Activated CD4-positive, alpha-beta T cell treated with anti-CD3 and anti-CD28 coated beads, Interleukin-2, amount 50 U/mL, for 1 hour (primary cell): ENCODE measurements around the gene SPDYC.
A peak's percentile ranks its signal among the peaks of the same experiment; 100 is the strongest.
"Not testable (repeated sequence)": the region's sequence is repeated elsewhere in the genome, so short reads cannot be mapped to it uniquely, and the experiment has no call there.

Source experiments
- DNase-seq: peaks from one replicate; pipeline ENCODE4 v3.0.0-alpha.2; 2020

The SPDYC gene

DNA sequence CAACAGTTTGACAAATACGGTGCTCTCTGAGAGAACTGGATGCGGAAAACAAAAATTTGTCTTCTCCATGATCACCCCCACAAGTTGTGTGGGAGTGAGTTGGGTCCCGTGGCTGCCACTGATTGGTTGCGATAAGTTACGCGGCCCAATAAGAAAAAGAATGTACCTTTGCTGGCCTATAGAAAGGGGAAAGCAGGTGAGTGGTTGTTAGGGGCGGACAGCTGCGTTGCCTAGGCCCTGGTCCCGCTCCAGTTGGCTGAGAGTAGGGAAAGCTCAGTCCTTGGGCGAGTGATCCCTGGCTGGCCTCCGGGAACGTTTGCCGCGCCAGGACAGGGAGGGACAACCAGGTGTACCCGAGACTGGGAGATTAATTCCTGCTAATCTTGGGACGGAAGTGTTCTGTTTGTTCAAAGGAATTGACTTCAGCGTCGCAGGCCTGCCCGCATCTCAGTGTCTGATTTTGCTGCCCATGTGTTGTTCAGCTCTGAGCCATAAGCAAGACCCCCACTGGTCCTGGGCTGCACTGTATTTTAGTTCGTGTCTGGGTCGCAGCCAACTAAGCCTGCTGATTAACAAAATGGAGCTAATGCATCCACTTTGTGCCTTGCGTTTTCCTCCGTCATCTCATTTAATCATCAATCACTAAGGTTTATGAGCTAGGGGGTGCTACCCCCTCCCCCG is 34.9 kb upstream of the SPDYC start:
- peak; percentile 75 for DNase-seq

DNA sequence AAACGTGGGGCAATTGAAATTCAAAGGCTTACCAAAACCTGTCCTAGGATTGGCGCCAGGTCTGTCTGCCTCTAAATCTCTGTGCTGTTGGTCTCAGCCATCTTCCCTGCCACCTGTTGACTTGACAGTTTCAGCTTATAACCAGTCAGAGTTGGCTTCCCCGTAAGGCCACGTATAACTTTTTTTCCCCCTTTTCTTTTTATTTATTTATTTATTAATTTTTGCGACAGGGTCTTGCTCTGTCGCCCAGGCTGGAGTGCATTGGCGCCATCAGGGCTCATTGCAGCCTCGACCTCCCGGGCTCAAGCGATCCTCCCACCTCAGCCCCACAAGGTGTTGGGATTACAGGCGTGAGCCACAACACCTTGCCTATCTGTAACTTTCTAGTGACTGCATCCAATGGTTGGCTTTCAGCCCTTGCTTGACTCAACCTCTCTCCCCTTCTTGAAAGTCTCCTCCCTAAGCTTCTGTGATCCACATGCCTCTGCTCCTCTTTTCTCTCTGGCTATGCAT is 34.3 kb upstream of the SPDYC start:
- no peak for DNase-seq

DNA sequence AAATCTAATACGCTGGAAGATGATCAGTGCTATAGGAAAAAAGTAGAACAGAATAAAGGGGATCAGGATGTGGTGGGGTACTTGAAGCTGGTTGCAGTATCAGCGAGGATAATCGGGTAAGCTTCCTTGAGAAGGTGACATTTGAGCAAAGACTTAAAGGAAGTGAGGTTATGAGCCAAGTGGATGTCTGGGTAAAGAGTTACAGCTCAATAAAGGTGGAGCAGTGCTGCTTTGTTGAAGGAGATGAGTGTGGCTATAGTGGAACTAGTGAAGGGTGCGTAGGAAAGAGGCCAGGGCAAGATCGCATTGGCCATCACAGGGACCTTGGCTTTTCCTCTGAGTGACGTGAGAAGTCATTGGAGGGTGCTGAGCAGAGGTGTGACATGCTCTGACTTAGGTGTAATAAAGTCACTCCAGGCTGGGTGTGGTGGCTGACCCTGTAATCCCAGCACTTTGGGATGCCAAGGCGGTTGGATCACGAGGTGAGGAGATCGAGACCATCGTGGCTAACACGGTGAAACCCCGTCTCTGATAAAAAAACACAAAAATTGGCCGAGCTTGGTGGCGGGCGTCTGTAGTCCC is 33.4 kb upstream of the SPDYC start:
- no peak for DNase-seq

DNA sequence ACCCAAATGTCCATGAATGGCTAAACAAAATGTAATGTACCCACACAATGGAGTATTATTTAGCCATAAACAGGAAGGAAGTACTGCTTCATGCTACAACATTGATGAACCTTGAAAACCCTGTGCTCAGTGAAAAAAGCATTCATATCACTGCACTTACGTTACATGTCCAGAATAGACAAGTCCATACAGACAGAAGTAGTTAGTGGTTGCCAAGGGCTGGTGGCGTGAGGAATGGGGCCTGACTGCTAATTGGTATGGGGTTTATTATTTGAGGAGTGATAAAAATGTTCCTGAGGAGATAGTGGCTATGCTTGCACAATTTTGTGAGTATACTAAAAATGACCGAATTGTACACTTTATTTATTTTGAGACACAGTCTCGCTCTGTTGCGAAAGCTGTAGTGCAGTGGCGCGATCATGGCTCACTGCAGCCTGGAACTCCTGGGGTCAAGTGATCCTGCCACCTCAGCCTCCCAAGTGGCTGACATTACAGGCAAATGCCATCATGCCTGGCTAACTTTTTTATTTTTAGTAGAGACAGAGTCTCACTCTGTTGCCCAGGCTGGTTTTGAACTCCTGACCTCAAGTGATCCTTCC is 28.0 kb upstream of the SPDYC start:
- no peak for DNase-seq

DNA sequence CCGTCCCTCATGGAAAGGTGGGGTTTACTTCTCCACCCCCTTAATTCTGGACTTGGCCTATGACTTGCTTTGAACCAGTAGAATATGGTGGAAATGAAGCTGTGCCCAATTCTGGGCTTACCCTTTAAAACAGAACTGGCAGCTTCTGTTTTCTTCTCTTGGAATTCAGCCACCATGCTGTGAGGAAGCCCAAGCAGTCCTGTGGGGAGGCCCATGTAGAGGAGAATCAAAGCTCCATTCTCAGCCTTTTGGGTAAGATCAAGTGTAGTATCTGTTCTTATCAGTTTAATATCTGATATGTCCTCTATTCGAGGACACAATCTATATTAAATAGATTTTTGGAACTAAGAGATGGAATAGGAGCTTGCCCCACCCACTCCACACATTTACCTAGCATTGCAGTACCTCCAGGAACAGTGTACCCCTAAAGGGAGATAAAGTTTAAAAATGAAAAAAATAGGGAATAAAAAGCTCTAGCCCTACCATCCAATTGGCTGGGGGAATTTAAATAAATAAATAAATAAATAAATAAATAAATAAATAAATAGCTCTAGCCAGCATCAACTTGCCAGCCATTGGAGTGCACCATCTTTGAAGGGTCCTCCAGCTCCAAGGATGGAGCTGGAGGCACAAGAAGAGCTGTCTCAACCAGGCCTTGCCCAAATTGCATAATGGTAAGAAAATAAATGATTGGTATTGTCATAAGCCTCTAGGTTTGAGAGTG is 22.5 kb upstream of the SPDYC start:
- no peak for DNase-seq

DNA sequence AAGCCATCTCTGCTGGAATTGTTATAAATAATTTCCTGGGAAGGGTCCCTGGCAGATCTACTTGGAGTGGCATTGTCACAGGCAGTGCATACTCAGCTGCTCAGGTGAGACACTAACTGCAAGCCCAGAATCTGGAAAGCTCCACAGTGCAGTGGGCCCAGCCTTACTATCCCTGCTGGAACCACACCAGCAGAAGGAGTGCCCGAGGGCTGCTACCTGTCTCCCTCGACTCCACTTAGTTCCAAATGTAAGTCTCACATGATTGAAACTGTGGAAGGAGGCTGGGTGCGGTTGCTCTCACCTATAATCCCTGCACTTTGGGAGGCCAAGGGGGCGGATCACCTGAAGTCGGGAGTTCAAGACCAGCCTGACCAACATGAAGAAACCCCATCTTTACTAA is 21.4 kb upstream of the SPDYC start:
- no peak for DNase-seq

DNA sequence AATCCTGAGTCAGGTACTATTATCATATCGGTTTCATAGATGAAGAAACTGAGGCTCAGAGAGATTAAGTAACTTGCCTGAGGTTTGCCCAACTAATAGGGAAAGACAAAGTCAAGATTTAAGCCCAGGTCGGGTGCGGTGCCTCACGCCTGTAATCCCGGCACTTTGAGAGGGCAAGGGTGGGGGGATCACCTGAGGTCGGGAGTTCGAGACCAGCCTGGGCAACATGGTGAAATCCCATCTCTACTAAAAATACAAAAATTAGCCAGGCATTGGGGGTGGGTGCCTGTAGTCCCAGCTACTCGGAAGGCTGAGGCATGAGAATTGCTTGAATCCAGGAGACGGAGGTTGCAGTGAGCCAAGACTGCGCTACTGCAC is 19.9 kb upstream of the SPDYC start:
- DNase-seq, result not testable (repeated sequence)

DNA sequence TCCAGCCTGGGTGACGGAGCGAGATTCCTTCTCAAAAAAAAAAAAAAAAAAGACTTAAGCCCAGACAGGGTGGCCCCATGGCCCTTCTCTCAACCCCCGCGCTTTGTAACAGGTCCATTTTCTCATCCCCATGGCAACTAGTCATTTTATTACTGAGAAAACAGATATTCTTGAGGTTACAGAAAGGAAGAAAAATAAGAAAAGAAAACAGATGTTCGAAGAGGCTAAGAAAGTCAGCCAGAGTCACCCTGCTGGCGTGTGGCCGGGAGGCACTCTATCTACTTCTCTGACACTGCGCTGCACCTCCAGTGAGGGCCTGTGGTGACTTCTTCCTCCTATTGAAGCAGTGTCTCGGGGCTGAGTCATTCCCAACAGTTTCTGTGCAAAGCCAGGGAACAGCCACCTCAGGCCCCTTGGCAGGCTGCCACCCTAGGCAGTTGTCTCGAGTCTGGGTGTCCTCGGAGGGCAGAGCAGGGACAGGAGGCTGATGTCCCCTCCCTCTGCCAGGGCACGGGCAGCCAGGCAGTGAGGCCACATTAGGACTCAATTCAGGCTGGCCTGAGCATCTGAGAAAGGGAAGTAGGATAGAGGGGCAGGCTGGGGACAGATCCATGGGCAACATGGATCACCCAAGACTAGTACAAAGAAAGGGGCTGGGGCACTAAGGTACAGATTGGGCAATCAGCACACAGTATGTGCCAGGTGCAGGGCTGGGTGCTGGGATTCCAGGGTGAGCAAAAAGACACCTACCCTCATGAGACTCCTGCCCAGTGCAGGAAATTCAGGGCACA is 19.3 kb upstream of the SPDYC start:
- DNase-seq, result no peak

DNA sequence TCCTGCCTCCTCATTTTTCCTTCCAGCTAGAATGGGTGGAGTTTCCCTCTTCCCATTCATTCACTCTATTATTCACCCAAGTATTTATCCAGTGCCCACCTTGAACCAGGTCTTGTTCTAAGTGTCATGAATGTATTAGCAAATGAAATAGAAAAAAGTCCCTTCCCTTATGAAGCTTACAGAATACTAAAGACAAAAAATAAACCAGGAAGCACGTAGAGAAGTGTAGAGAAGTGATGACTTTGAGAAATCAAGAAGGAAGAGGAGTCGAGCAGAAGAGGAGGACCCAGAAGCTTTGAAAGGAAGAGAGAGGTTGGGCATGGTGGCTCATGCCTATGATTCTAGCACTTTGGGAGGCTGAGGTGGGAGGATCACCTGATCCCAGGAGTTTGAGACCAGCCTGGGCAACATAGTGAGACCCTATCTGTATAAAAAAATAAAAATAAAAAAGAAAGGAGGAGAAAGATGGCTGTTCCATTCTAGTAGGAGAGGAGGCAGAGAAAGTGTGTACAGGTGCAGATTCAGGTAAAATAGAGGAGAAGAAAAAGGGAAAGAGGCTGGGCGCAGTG is 18.6 kb upstream of the SPDYC start:
- DNase-seq, result no peak

DNA sequence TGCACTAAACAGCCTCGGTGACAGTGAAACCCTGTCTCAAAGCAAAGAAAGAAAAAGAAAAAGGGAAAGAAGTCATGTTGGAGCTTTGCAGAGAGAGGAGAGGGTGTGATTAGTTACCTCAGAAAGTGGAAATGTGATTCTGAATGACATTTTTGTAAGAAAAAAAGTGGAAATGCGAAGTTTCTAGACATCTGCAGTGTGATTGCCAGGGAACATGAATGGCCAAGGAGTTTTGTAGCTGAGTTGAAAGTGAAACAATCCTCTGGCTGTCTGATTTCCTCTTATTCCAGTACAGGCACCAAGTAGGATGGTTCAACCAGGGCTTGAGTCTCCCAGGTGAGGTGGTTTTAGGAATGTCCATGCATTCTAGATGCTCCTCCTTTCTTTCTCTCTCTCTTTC is 17.9 kb upstream of the SPDYC start:
- no peak for DNase-seq

DNA sequence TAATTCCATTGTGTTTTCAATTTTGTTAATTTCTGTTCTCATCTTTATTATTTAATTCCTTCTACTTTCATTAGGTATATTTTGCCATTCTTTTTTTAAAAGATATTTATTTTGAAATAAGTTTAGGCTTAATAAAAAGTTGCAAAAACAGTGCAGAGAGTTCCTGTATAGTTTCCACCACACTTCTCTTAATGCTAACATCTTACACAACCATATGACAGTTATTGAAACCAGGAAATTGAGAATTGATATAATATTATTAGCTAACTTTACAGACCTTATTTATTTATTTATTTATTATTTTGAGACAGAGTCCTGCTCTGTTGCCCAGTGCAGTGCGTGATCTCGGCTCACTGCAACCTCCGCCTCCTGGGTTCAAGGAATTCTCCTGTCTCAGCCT is 13.8 kb upstream of the SPDYC start:
- no peak for DNase-seq

DNA sequence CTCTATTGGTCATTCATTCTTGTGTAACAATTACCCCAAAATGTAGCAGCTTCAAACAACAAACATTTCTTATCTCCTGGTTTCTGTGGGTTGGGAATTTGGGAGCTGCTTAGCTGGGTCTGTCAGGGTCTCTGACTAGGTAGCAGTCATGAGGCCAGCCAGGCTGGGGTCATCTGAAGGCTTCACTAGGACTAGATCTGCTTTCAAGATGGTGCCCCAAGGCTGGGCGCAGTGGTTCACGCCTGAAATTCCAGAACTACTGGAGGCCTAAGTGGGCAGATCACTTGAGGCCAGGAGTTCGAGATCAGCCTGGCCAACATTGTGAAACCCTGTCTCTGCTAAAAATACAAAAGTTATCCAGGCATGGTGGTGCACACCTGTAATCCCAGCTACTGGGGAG is 13.1 kb upstream of the SPDYC start:
- DNase-seq, result no peak

DNA sequence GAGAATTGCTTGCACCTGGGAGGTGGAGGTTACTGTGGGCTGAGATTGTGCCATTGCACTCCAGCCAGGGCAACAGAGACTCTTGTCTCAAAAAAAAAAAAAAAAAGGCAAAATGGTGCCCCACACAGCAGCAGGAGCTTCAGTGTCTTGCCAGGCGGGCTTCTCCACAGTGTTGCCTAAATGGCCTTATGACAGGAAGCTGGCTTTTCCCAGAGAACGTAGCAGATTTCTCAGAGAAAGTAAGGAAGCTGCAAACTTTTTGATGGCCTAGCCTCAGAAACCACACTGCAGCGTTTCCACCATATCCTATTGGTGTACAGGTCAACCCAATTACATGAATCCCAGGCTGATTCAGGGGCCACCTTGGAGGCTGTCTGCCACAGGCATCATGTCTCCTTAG is 12.7 kb upstream of the SPDYC start:
- no peak for DNase-seq

DNA sequence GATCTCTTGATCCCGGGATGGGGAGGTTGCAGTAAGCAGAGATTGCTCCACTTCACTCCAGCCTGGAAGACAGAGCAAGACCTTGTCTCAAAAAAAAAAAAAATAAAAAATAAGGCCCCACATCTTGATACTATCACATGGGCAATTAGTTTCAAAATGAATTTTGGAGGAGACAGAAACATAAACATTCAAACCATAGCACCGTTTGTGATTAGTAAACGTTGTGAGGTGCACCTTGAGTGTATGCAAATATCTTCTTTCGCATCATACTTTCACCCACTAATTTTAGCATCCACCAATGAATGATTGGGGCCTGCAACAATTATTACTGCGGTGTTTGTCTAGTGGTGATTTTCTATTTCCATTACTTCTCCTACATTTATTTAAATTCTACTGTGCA is 11.0 kb upstream of the SPDYC start:
- no peak for DNase-seq

DNA sequence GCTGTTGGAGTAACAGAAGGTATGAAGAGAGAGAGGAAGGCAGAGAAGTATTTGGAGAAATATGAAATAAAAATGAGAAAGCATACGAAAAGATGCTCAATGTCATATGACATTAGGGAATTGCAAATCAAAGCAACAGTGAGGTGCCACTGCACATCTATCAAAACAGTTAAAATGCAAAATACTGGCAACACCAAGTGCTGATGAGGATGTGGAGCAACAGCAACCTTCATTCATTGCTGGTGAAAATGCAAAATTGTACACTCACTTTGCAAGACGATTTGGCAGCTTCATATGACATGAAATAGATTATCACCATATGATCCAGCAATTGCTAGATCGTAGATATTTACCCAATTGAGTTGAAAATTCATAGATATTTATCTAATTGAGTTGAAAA is 9.4 kb upstream of the SPDYC start:
- DNase-seq, result no peak

DNA sequence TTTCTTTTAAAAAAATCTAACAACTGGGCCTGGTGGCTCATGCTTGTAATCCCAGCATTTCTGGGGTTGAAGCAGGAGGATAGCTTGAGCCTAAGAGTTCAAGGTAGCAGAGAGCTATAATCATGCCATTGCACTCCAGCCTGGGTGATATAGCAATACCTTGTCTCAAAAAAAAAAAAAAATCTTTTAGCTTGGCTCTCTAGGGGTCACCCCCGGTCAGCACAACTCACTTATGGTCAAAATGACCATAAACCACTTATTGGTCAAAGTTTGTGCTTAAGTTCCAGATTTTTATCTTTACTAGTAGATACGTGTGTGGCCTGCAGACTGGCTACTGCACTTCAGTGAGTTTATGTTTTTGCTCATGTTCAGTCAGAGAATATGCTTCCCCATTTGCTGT is 6.3 kb upstream of the SPDYC start:
- no peak for DNase-seq

DNA sequence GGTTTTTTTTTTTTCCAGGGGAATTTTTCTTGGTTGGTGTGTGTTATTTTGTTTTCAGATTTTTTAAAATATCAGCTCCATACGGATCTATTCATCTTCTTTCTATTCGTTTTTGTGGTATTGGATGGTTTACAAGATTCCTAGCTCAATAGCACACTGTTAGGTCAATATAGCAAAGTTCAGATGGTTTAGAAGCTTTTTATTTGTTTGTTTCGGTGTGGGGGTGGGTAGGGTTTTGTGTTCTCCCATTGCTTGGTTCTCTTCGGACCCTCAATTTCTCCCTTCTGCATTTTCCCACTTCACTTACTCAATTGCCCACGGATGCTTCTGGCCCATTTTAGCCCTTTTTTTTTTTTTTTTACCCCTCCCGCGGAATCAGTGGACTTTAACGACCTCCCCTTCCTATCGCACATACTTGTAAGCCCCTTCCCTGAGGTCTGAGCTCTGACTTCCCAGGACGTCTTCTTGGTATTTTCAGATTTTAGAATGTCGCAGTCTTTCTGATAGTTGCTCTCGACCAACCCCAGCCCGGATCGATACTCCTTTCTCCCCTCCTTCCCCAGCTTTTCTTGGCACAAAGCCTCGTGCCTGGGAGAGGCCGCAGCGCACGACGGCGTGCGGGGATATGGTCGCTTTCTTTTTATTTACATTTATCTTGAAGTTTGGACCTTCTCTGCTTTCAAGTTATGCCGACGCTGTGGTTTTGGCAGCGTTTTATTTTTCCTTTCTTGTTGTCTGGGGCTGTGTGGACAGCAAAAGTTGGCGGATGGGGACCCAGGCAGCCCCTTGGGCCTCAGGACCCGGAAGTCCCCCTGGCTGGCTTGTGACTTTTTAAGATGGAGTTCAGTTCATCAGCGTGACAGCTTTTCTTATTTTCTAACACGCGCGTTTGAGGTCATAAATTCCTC is 4.4 kb upstream of the SPDYC start:
- no peak for DNase-seq

DNA sequence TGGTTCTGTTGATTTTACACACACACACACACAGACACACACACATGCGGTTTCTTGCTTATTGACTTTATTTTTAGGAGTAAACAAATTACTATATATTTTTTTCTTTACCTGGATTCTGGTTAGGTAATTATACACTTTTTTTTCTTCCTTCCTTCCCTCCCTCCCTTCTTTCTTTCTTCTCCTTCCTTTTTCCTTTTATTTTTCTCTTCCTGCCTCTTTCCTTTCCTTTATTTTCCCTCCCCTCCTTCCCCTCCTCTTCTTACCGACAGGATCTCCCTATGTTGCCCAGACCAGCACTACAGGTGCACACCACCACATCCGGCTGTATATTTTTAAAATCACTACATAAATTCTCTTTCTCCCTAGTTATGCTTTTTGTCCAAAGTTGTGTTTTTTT is 3.1 kb upstream of the SPDYC start:
- DNase-seq, result no peak

DNA sequence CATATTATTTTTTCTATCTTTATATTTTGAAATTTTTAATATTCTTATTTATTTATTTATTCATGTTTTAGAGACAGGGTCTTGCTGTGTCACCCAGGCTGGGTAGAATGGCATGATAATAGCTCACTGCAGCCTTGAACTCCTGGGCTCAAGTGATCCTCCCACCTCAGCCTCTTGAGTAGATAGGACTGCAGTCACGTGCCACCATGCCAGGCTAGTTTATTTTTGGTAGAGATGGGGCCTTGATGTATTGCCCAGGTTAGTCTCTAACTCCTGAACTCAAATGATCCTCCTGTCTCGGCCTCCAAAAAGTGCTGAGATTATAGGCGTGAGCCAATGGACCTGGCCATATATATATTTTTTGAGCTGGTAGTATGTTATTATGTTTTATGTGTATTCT is 2.4 kb upstream of the SPDYC start:
- no peak for DNase-seq

DNA sequence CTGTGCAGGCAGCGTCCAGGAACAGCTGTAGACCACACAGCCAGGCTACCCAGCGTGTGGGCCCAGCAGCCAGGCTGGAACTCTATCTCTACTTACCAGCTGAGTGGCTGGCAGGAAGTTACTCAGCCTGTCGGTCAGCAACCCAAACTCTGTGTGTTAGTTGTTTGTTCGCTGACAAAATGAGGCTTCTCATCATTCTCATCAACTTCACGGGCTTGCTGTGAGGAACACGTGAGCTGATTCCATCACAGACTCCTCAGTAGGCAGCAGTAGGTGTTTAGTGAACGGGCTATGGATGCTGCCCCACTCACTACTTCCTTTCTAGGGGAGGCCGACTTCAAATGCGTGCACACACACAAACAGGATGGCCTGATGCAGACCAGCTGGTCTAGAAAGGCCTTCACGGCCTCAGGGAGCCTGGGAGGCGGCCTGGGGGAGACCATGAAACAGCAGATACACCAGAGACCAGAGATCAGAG is 830 bp upstream of the SPDYC start:
- no peak for DNase-seq

DNA sequence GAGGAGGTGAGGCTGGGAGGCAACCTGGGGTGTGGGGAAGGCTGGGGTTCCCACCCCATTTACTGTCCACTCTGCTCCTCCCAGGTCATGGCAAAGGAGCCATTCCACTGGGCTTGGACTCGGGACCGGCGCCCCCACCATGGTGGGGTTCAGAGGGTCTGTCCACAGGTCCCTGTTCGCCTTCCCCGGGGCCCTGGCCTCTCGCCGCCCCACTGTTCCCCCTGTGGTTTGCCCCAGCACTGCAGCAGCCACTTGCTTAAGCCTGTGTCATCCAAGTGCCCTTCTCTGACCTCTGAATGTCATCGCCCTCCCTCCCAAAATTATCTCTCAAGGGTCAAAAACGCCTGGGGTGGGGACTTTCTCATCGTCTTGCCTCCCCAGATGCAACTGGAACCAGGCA is 2.6 kb downstream of the SPDYC start:
- DNase-seq, result no peak
